ENCODE data around the gene FOXK2.

FOXK2 gene

DNA sequence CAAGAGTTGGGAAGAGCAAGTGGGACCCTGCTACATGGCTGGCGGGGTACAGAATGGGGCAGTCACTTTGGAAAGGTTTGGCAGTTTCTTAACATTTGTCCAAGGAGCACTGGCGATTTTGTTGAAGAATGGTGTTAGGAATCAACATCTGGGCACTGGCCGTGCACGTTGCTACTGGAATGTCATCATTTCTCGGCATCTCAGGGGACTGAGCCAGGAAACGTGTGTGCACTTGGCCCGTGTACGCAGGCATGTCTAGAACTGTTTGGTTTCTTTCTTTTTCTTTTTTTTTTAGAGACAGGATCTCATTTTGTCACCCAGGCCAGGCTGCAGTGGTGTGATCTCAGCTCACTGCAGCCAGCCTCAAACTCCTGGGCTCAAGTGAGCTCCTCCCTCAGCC lies 17.3 kb upstream of the FOXK2 start:
- DNase-seq (ENCODE audit: low spot score) = no peak
- no peaks in the 10 kb centered on the region for H3K9me3 ChIP-seq (replicated peaks in 1 of 2; ENCODE audit: control insufficient read depth in 2 of 2, insufficient read depth in 1 of 2, low read depth in 1 of 2, low read length in 2 of 2)
- no peak overlapping the region for H3K4me2 ChIP-seq (ENCODE audit: insufficient read depth, low read length, poor library complexity, severe bottlenecking)
- no CpG with 5 or more reads among the region's 8 CpGs for WGBS, 2 donors (ENCODE audit: extremely low coverage in 2 of 2, insufficient read length in 2 of 2, insufficient replicate concordance in 1 of 2)
- no peak overlapping the region for H3K14ac ChIP-seq (ENCODE audit: low read length)
- H3K79me1 ChIP-seq (ENCODE audit: low read depth, low read length) = no peaks in the 10 kb centered on the region
- no peak overlapping the region for H3K18ac ChIP-seq (ENCODE audit: low read length)
- no peak overlapping the region for H2AK5ac ChIP-seq (ENCODE audit: low read depth, low read length)
- no peak overlapping the region for H3K27ac ChIP-seq (replicated peaks; ENCODE audit: low read length)
- H2BK12ac ChIP-seq (ENCODE audit: low read length) = no peak overlapping the region
- peaks cover 0 to 2% of the 10 kb centered on the region in 2 donors for H3K4me1 ChIP-seq (ENCODE audit: control insufficient read depth in 2 of 2, insufficient read depth in 1 of 2, low read depth in 1 of 2, low read length in 2 of 2)
- H2AFZ ChIP-seq (ENCODE audit: low read length) = no peak overlapping the region
- no peak overlapping the region for H3K23ac ChIP-seq (ENCODE audit: low read depth, low read length, poor library complexity)
- H3K4me3 ChIP-seq (ENCODE audit: low read length in 2 of 2) = no peak overlapping the region
- no peaks in the 10 kb centered on the region for H3K27me3 ChIP-seq (ENCODE audit: control insufficient read depth in 3 of 3, insufficient read depth in 3 of 3, low read depth in 1 of 3, low read length in 3 of 3)
- no peak overlapping the region for H3K9ac ChIP-seq (ENCODE audit: low read depth, low read length, poor library complexity)
- H2BK120ac ChIP-seq (ENCODE audit: low read depth, low read length) = no peak overlapping the region
- no peak overlapping the region for H4K8ac ChIP-seq (ENCODE audit: low read depth, low read length)
- no peaks in the 10 kb centered on the region for H3K36me3 ChIP-seq (replicated peaks in 1 of 2; ENCODE audit: control insufficient read depth in 2 of 2, insufficient read depth in 2 of 2, low read length in 2 of 2)
- no peak overlapping the region for H2BK15ac ChIP-seq (ENCODE audit: low read length)
- H4K91ac ChIP-seq (ENCODE audit: low read depth, low read length, poor library complexity) = no peak overlapping the region
- no peak overlapping the region for H2BK5ac ChIP-seq (ENCODE audit: low read length)
- H3K4ac ChIP-seq (ENCODE audit: low read length) = no peak overlapping the region

DNA sequence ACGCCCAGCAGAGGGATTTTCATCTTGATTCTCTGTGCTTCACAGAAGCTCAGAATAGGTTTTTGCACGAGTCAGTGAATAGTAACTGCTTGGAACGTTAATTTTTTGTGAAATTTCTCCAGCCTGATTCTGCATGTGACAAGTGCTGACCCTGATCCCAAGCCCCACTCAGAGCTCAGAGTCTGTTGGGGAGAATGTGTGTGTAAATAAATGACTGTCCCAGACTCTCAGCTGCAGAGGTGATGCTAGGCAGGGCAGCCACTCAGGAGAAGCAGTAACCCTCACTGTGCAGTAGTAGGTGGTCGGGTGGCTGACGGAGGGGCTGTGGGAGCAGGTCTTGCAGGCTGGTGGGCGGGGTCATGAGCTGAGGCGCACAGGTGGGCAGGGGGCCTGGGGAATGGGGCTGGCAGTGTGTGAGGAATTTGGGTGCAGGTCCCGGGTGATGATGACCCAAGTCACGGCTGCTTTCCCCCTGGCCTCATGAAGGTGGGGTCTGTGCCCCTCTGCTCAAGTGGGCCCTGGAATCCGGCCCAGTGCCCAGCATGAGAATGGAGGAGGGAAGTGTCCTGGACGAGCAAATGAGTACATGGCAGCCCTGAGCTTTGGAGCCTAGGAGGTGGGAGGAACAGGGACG lies 16.3 kb upstream of the FOXK2 start:
- Histone ChIP-seq H3K23ac (ENCODE audit: low read depth, low read length, poor library complexity) (no peak overlapping the region), H3K4me3 (ENCODE audit: low read length in 2 of 2) (no peak overlapping the region), H3K14ac (ENCODE audit: low read length) (no peak overlapping the region), H3K4ac (ENCODE audit: low read length) (no peak overlapping the region), H3K9me3 (replicated peaks in 1 of 2; ENCODE audit: control insufficient read depth in 2 of 2, insufficient read depth in 1 of 2, low read depth in 1 of 2, low read length in 2 of 2) (no peaks in the 10 kb centered on the region), H4K8ac (ENCODE audit: low read depth, low read length) (no peak overlapping the region), H3K18ac (ENCODE audit: low read length) (no peak overlapping the region), H4K91ac (ENCODE audit: low read depth, low read length, poor library complexity) (no peak overlapping the region), H2AK5ac (ENCODE audit: low read depth, low read length) (no peak overlapping the region), H3K4me2 (ENCODE audit: insufficient read depth, low read length, poor library complexity, severe bottlenecking) (no peak overlapping the region), H3K27ac (replicated peaks; ENCODE audit: low read length) (no peak overlapping the region), H3K36me3 (replicated peaks in 1 of 2; ENCODE audit: control insufficient read depth in 2 of 2, insufficient read depth in 2 of 2, low read length in 2 of 2) (no peaks in the 10 kb centered on the region), H2BK12ac (ENCODE audit: low read length) (peak overlapping the region; percentile 41), H2BK5ac (ENCODE audit: low read length) (peak overlapping the region; percentile 66), H2AFZ (ENCODE audit: low read length) (no peak overlapping the region), H3K79me1 (ENCODE audit: low read depth, low read length) (no peaks in the 10 kb centered on the region), H2BK15ac (ENCODE audit: low read length) (no peak overlapping the region), H2BK120ac (ENCODE audit: low read depth, low read length) (no peak overlapping the region), H3K9ac (ENCODE audit: low read depth, low read length, poor library complexity) (peak overlapping the region; percentile 70), H3K4me1 (ENCODE audit: control insufficient read depth in 2 of 2, insufficient read depth in 1 of 2, low read depth in 1 of 2, low read length in 2 of 2) (no peaks in the 10 kb centered on the region), H3K27me3 (ENCODE audit: control insufficient read depth in 3 of 3, insufficient read depth in 3 of 3, low read depth in 1 of 3, low read length in 3 of 3) (no peaks in the 10 kb centered on the region)
- no peak for DNase-seq (ENCODE audit: low spot score)
- WGBS, 2 donors (ENCODE audit: extremely low coverage in 2 of 2, insufficient read length in 2 of 2, insufficient replicate concordance in 1 of 2) = no CpG with 5 or more reads among the region's 12 CpGs

- no peak overlapping the region for H3K4me3 ChIP-seq (ENCODE audit: low read length in 2 of 2)
- H3K9ac ChIP-seq (ENCODE audit: low read depth, low read length, poor library complexity) = no peak overlapping the region
- H2BK12ac ChIP-seq (ENCODE audit: low read length) = no peak overlapping the region
- no peak overlapping the region for H3K4me2 ChIP-seq (ENCODE audit: insufficient read depth, low read length, poor library complexity, severe bottlenecking)
- H2AFZ ChIP-seq (ENCODE audit: low read length) = peak overlapping the region; percentile 68
- no peak overlapping the region for H3K18ac ChIP-seq (ENCODE audit: low read length)
- H3K79me1 ChIP-seq (ENCODE audit: low read depth, low read length) = no peaks in the 10 kb centered on the region
- no CpG with 5 or more reads among the region's 21 CpGs for WGBS, 2 donors (ENCODE audit: extremely low coverage in 2 of 2, insufficient read length in 2 of 2, insufficient replicate concordance in 1 of 2)
- H2BK15ac ChIP-seq (ENCODE audit: low read length) = no peak overlapping the region
- no peaks in the 10 kb centered on the region for H3K4me1 ChIP-seq (ENCODE audit: control insufficient read depth in 2 of 2, insufficient read depth in 1 of 2, low read depth in 1 of 2, low read length in 2 of 2)
- no peak overlapping the region for H4K8ac ChIP-seq (ENCODE audit: low read depth, low read length)
- H3K27ac ChIP-seq (replicated peaks; ENCODE audit: low read length) = no peak overlapping the region
- peak overlapping the region; percentile 36 for H2AK5ac ChIP-seq (ENCODE audit: low read depth, low read length)
- H3K23ac ChIP-seq (ENCODE audit: low read depth, low read length, poor library complexity) = no peak overlapping the region
- peak overlapping the region; percentile 66 for H2BK5ac ChIP-seq (ENCODE audit: low read length)
- no peak overlapping the region for H4K91ac ChIP-seq (ENCODE audit: low read depth, low read length, poor library complexity)
- no peak overlapping the region for H3K14ac ChIP-seq (ENCODE audit: low read length)
- no peak overlapping the region for H2BK120ac ChIP-seq (ENCODE audit: low read depth, low read length)
- DNase-seq (ENCODE audit: low spot score) = no peak
- H3K9me3 ChIP-seq (replicated peaks in 1 of 2; ENCODE audit: control insufficient read depth in 2 of 2, insufficient read depth in 1 of 2, low read depth in 1 of 2, low read length in 2 of 2) = no peaks in the 10 kb centered on the region
- no peaks in the 10 kb centered on the region for H3K27me3 ChIP-seq (ENCODE audit: control insufficient read depth in 3 of 3, insufficient read depth in 3 of 3, low read depth in 1 of 3, low read length in 3 of 3)
- H3K36me3 ChIP-seq (replicated peaks in 1 of 2; ENCODE audit: control insufficient read depth in 2 of 2, insufficient read depth in 2 of 2, low read length in 2 of 2) = no peaks in the 10 kb centered on the region
- no peak overlapping the region for H3K4ac ChIP-seq (ENCODE audit: low read length)
Observed at GRCh38 chr17:82503728-82504308, 15.7 kb upstream of the FOXK2 start.

DNA sequence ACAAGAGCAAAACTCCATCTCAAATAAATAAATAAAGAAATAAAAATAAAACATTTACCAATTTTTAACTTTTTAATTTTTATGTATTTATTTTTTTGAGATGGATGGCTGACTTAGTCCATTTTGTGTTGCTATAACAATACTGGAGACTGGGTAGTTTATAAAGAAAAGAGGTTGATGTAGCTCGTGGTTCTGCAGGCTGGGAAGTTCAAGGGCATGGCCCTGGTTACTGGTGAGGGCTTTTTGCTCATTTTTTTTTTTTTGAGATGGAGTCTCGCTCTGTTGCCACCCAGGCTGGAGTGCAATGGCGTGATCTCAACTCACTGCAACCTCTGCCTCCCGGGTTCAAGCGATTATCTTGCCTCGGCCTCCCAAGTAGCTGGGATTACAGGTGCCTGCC lies 14.2 kb upstream of the FOXK2 start:
- no peaks in the 10 kb centered on the region for H3K4me1 ChIP-seq (ENCODE audit: control insufficient read depth in 2 of 2, insufficient read depth in 1 of 2, low read depth in 1 of 2, low read length in 2 of 2)
- H3K4me3 ChIP-seq (ENCODE audit: low read length in 2 of 2) = no peak overlapping the region
- H3K27ac ChIP-seq (replicated peaks; ENCODE audit: low read length) = no peak overlapping the region
- no peaks in the 10 kb centered on the region for H3K9me3 ChIP-seq (replicated peaks in 1 of 2; ENCODE audit: control insufficient read depth in 2 of 2, insufficient read depth in 1 of 2, low read depth in 1 of 2, low read length in 2 of 2)
- H3K9ac ChIP-seq (ENCODE audit: low read depth, low read length, poor library complexity) = no peak overlapping the region
- H3K79me1 ChIP-seq (ENCODE audit: low read depth, low read length) = no peaks in the 10 kb centered on the region
- no peaks in the 10 kb centered on the region for H3K36me3 ChIP-seq (replicated peaks in 1 of 2; ENCODE audit: control insufficient read depth in 2 of 2, insufficient read depth in 2 of 2, low read length in 2 of 2)
- H3K27me3 ChIP-seq (ENCODE audit: control insufficient read depth in 3 of 3, insufficient read depth in 3 of 3, low read depth in 1 of 3, low read length in 3 of 3) = no peaks in the 10 kb centered on the region
- no peak overlapping the region for H3K4ac ChIP-seq (ENCODE audit: low read length)
- H3K14ac ChIP-seq (ENCODE audit: low read length) = no peak overlapping the region
- H2BK12ac ChIP-seq (ENCODE audit: low read length) = no peak overlapping the region
- no peak overlapping the region for H4K8ac ChIP-seq (ENCODE audit: low read depth, low read length)
- H4K91ac ChIP-seq (ENCODE audit: low read depth, low read length, poor library complexity) = no peak overlapping the region
- no peak overlapping the region for H3K4me2 ChIP-seq (ENCODE audit: insufficient read depth, low read length, poor library complexity, severe bottlenecking)
- no peak overlapping the region for H3K23ac ChIP-seq (ENCODE audit: low read depth, low read length, poor library complexity)
- no peak overlapping the region for H2BK5ac ChIP-seq (ENCODE audit: low read length)
- no peak overlapping the region for H2BK120ac ChIP-seq (ENCODE audit: low read depth, low read length)
- H2BK15ac ChIP-seq (ENCODE audit: low read length) = no peak overlapping the region
- no CpG with 5 or more reads among the region's 6 CpGs for WGBS, 2 donors (ENCODE audit: extremely low coverage in 2 of 2, insufficient read length in 2 of 2, insufficient replicate concordance in 1 of 2)
- no peak for DNase-seq (ENCODE audit: low spot score)
- no peak overlapping the region for H2AFZ ChIP-seq (ENCODE audit: low read length)
- no peak overlapping the region for H3K18ac ChIP-seq (ENCODE audit: low read length)
- H2AK5ac ChIP-seq (ENCODE audit: low read depth, low read length) = no peak overlapping the region

All from neuronal stem cell (in vitro differentiated cells).